GM18499 (cell line): Measurements from ENCODE around the gene HEATR1.
"Not testable (repeated sequence)": the region's sequence is repeated elsewhere in the genome, so short reads cannot be mapped to it uniquely, and the experiment has no call there.

Source experiments
- ATAC-seq: cut with Tn5 transposase; IDR thresholded peaks from one replicate; pipeline ENCODE4 v1.9.1; 2021; ENCODE audit warnings: moderate number of reproducible peaks; ENCODE audit not compliant: insufficient read depth, unreplicated experiment

The HEATR1 gene

GRCh38 chr1:236604905-236605806, 840 bp upstream of the HEATR1 start:
- no peak for ATAC-seq

GRCh38 chr1:236602171-236602570, 2.1 kb downstream of the HEATR1 start:
- no peak for ATAC-seq

- no peak for ATAC-seq
Measured at GRCh38 chr1:236590553-236591150, 13.7 kb downstream of the HEATR1 start.

GRCh38 chr1:236589531-236589930, 14.8 kb downstream of the HEATR1 start:
- ATAC-seq = no peak

GRCh38 chr1:236581528-236581927, 22.8 kb downstream of the HEATR1 start:
- no peak for ATAC-seq

GRCh38 chr1:236580404-236580803, 23.9 kb downstream of the HEATR1 start:
- ATAC-seq = not testable (repeated sequence)

- ATAC-seq = no peak
Measured at GRCh38 chr1:236578661-236579060, 25.7 kb downstream of the HEATR1 start.

GRCh38 chr1:236577041-236577440, 27.3 kb downstream of the HEATR1 start:
- not testable (repeated sequence) for ATAC-seq

- ATAC-seq = no peak
Measured at GRCh38 chr1:236576004-236576403, 28.3 kb downstream of the HEATR1 start.

GRCh38 chr1:236575523-236575922, 28.8 kb downstream of the HEATR1 start:
- no peak for ATAC-seq

- no peak for ATAC-seq
Measured at GRCh38 chr1:236568285-236568894, 35.9 kb downstream of the HEATR1 start.

GRCh38 chr1:236565530-236565929, 38.8 kb downstream of the HEATR1 start:
- ATAC-seq = no peak

GRCh38 chr1:236561976-236562375, 42.3 kb downstream of the HEATR1 start:
- ATAC-seq = no peak

- ATAC-seq = no peak
Measured at GRCh38 chr1:236560213-236560771, 44.0 kb downstream of the HEATR1 start.

GRCh38 chr1:236558846-236559245, 45.5 kb downstream of the HEATR1 start:
- no peak for ATAC-seq

- ATAC-seq = no peak
Measured at GRCh38 chr1:236558081-236558480, 46.2 kb downstream of the HEATR1 start.

- ATAC-seq = no peak
Measured at GRCh38 chr1:236556606-236557005, 47.7 kb downstream of the HEATR1 start.

- no peak for ATAC-seq
Measured at GRCh38 chr1:236553370-236553769, 50.9 kb downstream of the HEATR1 start.

GRCh38 chr1:236552901-236553300, 51.4 kb downstream of the HEATR1 start:
- no peak for ATAC-seq

- no peak for ATAC-seq
Measured at GRCh38 chr1:236552096-236552495, 52.2 kb downstream of the HEATR1 start.
